Endodermal cell (in vitro differentiated cells): ENCODE data around the gene AKAP7. TPM values are rescaled to one million over a fixed set of nuclear protein-coding genes. Genes with fewer than 3 reads are reported as not detected.

Experiments used
- DNase-seq: peaks from one replicate; pipeline ENCODE4 v3.0.0-alpha.2; 2017
- H3K27ac ChIP-seq: 2 replicates; pipeline ENCODE4 v1.5.1; 2013; ENCODE audit warnings: mild to moderate bottlenecking, low read depth, low read length, moderate library complexity
- H3K27me3 ChIP-seq: 2 replicates; pipeline ENCODE4 v1.6.1; 2013; ENCODE audit warnings: mild to moderate bottlenecking, low read length, moderate library complexity; ENCODE audit not compliant: insufficient read depth, control insufficient read depth, poor library complexity, severe bottlenecking
- H3K36me3 ChIP-seq: 2 replicates; pipeline ENCODE4 v1.7.0; 2013; ENCODE audit warnings: mild to moderate bottlenecking, low read length, moderate library complexity; ENCODE audit not compliant: control insufficient read depth, insufficient read depth
- H3K4me1 ChIP-seq: one replicate; pipeline ENCODE4 v1.7.0; 2013; ENCODE audit warnings: low read length; ENCODE audit not compliant: control insufficient read depth, insufficient read depth
- H3K4me3 ChIP-seq: 2 replicates; pipeline ENCODE4 v1.5.1; 2013; ENCODE audit warnings: mild to moderate bottlenecking, low read length, moderate library complexity
- H3K9ac ChIP-seq: 2 replicates; pipeline ENCODE4 v1.6.1; 2013; ENCODE audit warnings: mild to moderate bottlenecking, low read length, moderate library complexity; ENCODE audit not compliant: poor library complexity, severe bottlenecking; ENCODE audit errors: extremely low read depth
- H3K9me3 ChIP-seq: 2 replicates; pipeline ENCODE4 v1.6.1; 2013; ENCODE audit warnings: mild to moderate bottlenecking, low read length, moderate library complexity; ENCODE audit not compliant: control insufficient read depth
- H3K27ac Mint-ChIP-seq: 2 replicates; pipeline ENCODE4 v1.8.0; 2020; ENCODE audit warnings: mixed read lengths
- H3K27me3 Mint-ChIP-seq: 2 replicates; pipeline ENCODE4 v1.8.0; 2021; ENCODE audit warnings: mild to moderate bottlenecking, mixed read lengths; ENCODE audit not compliant: insufficient read depth
- H3K36me3 Mint-ChIP-seq: 2 replicates; pipeline ENCODE4 v1.8.0; 2020; ENCODE audit warnings: low read depth, mixed read lengths
- H3K4me1 Mint-ChIP-seq: 2 replicates; pipeline ENCODE4 v1.8.0; 2020; ENCODE audit warnings: mixed read lengths
- H3K4me3 Mint-ChIP-seq: 2 replicates; pipeline ENCODE4 v1.8.0; 2020; ENCODE audit warnings: mild to moderate bottlenecking, moderate library complexity, mixed read lengths
- H3K9me3 Mint-ChIP-seq: 2 replicates; pipeline ENCODE4 v1.8.0; 2020; ENCODE audit warnings: mild to moderate bottlenecking, mixed read lengths
- CTCF ChIP-seq: fragments of 200-600 bp; sonication (generic); conservative IDR thresholded peaks from 2 replicates; pipeline ENCODE4 v1.5.0; 2021; ENCODE audit warnings: antibody characterized with exemption, mild to moderate bottlenecking
- WGBS, 2 experiments: methylation state at CpG; one replicate each; pipeline versions ENCODE4 v1.1.5 to v1.1.7; 2013; ENCODE audit warnings: missing lambda C conversion rate in 2 of 2, mixed read lengths in 1 of 2; ENCODE audit not compliant: insufficient coverage in 1 of 2, insufficient read length in 1 of 2; 5-methylcytosine and 5-hydroxymethylcytosine counted together
- total RNA-seq, 2 donors: library from RNA; stranded (reverse); fragmentation: NEBNext Ultra II Directional in 1 of 2; extraction: Animal tissue kit (Norgen Biotek cat#: 25700) in 1 of 2; gene quantifications; 2 replicates in 1 of 2; 3 replicates in 1 of 2; pipeline ENCODE4 v1.2.1, GENCODE V29; 2021

Gene AKAP7
- total RNA-seq, 2 donors from 2014 or later = 6.2 to 6.7 TPM

DNA sequence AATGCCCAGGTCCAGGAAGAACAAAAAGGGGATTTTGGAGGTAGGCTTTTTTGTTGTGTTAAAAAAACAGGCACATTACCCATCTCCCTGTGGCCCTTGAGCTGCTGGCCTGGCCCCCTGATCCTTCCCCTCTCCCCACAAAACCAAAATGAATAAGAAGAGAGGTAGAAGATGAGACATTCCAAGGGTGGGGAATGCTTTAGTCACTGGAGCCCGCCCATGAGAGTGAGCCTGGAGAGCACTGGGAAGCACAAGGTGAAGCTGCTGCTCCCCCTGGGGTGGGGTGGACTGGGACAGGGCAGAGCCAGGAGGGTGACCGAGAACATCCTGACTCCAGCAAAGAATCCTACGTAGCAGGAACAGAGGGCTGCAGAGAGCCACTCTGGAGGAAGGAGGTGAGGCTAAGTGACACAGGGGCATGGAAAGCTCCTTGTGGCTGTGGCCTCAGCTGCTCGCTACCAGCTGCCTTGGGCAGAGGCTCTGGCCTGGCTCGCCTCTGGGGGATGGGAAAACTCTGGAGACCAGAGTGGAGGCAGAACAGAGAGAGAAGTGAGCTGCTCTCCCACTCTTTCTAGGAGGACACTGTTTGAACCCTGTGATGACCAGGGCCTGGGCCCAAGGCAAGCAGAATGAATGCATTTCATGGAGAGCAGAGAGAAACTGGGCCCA is 48.3 kb downstream of the AKAP7 start:
- TF ChIP-seq CTCF = no peak
- no peak overlapping the region for H3K9ac ChIP-seq
- H3K27me3 Mint-ChIP-seq = no peaks in the 10 kb centered on the region
- no peaks in the 10 kb centered on the region for H3K9me3 ChIP-seq
- H3K4me3 Mint-ChIP-seq = no peak overlapping the region
- no peaks in the 10 kb centered on the region for H3K27me3 ChIP-seq
- H3K4me3 ChIP-seq = no peak overlapping the region
- H3K4me1 Mint-ChIP-seq = peaks cover 15% of the 10 kb centered on the region
- H3K9me3 Mint-ChIP-seq = no peaks in the 10 kb centered on the region
- WGBS, 2 experiments = 83 to 84% methylated on average over 2 to 5 of the region's 5 CpGs
- DNase-seq = peak; percentile 80
- no peak overlapping the region for H3K27ac ChIP-seq
- no peaks in the 10 kb centered on the region for H3K4me1 ChIP-seq
- peaks cover 9% of the 10 kb centered on the region for H3K36me3 Mint-ChIP-seq
- H3K27ac Mint-ChIP-seq = peak overlapping the region; percentile 37
- no peaks in the 10 kb centered on the region for H3K36me3 ChIP-seq

DNA sequence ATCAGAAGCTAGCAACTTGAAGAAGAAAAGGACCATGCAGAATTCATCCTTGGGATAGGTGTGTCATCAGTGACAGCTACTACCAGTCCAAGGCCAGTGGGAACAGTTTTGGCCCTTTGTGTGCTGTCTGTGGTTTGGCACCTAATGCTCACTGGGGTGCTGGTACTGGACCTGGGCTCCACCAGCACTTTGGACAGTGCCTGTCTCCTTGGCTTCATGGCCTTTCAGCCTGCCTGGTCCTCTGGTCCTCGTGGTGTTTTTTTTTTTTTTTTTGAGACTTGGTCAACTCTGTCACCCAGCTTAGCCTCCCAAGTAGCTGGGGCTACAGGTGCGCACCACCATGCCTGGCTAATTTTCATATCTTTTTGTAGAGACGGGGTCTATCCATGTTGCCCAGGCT is 56.3 kb downstream of the AKAP7 start:
- H3K9me3 Mint-ChIP-seq = peaks cover 26% of the 10 kb centered on the region
- no peaks in the 10 kb centered on the region for H3K4me1 ChIP-seq
- H3K9me3 ChIP-seq = peaks cover 18% of the 10 kb centered on the region
- TF ChIP-seq CTCF = no peak
- H3K4me3 Mint-ChIP-seq = no peak overlapping the region
- no peaks in the 10 kb centered on the region for H3K27me3 ChIP-seq
- 78 to 91% methylated on average over 2 to 3 of the region's 3 CpGs for WGBS, 2 experiments
- no peak for DNase-seq
- H3K36me3 Mint-ChIP-seq = peaks cover 13% of the 10 kb centered on the region
- no peaks in the 10 kb centered on the region for H3K27me3 Mint-ChIP-seq
- H3K4me3 ChIP-seq = no peak overlapping the region
- no peak overlapping the region for H3K27ac ChIP-seq
- no peak overlapping the region for H3K9ac ChIP-seq
- no peak overlapping the region for H3K27ac Mint-ChIP-seq
- no peaks in the 10 kb centered on the region for H3K36me3 ChIP-seq
- no peaks in the 10 kb centered on the region for H3K4me1 Mint-ChIP-seq

DNA sequence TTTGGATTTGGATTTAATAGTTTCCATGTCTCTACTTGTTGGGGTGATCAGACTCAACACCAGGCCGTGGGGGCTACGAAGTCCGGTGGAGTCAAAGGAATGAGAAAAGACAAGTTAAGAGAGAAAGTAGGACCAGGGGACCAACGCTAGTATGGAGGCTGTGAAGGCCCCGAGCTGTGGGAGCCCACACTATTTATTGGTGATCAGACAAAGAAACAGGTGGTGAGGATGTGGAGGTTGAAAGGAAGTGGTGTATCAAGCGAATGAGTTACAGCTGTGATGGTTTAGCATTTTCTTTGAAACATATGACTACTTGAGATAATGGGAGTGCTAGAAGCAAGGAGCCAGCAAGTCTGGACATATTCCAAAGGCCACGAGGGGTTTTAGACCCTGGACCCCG is 62.4 kb downstream of the AKAP7 start:
- Mint-ChIP-seq H3K27me3 (no peaks in the 10 kb centered on the region), H3K4me3 (no peak overlapping the region), H3K27ac (no peak overlapping the region), H3K9me3 (peaks cover 14% of the 10 kb centered on the region), H3K4me1 (no peaks in the 10 kb centered on the region), H3K36me3 (peaks cover 7% of the 10 kb centered on the region)
- Histone ChIP-seq H3K4me3 (no peak overlapping the region), H3K36me3 (no peaks in the 10 kb centered on the region), H3K27ac (no peak overlapping the region), H3K9ac (no peak overlapping the region), H3K9me3 (peaks cover 12% of the 10 kb centered on the region), H3K4me1 (no peaks in the 10 kb centered on the region), H3K27me3 (no peaks in the 10 kb centered on the region)
- no peak for DNase-seq
- 94 to 98% methylated on average over 7 to 8 of the region's 8 CpGs for WGBS, 2 experiments
- TF ChIP-seq CTCF = no peak
